Measurements from ENCODE around the gene CHAMP1. TPM values are rescaled to one million over a fixed set of nuclear protein-coding genes. Genes with fewer than 3 reads are reported as not detected.

The CHAMP1 gene
- total and polyA plus RNA-seq, 2 of the 13 experiments (the other 11 are each of a cell fraction or from before 2014, with no cell fraction given): 8.4 to 9.7 TPM

- TF ChIP-seq PREB (CRISPR knock-in tag; IDR thresholded peaks at IDR 0.05) (no peak), ZNF337 (CRISPR knock-in tag; IDR thresholded peaks at IDR 0.05; ENCODE audit: borderline replicate concordance, low read depth) (no peak), NR2F1 (CRISPR knock-in tag; IDR thresholded peaks at IDR 0.05) (peak; percentile 94 to 96), ZSCAN9 (CRISPR knock-in tag; IDR thresholded peaks at IDR 0.05; ENCODE audit: borderline replicate concordance) (no peak; the same call in 1 of the 2 replicates), THRA (CRISPR knock-in tag; IDR thresholded peaks at IDR 0.05; ENCODE audit: borderline replicate concordance) (peak; percentile 45), SPEN (CRISPR knock-in tag; IDR thresholded peaks at IDR 0.05; ENCODE audit: low read depth) (peak; percentile 73), HNRNPLL (IDR thresholded peaks at IDR 0.05; ENCODE audit: low read depth, low read length, poor library complexity, severe bottlenecking) (peak; percentile 62), DDIT3 (CRISPR knock-in tag; IDR thresholded peaks at IDR 0.05) (no peak), RFX5 (IDR thresholded peaks at IDR 0.05; ENCODE audit: low read depth, low read length) (no peak), ARID4A (CRISPR knock-in tag; IDR thresholded peaks at IDR 0.05; ENCODE audit: borderline replicate concordance) (peak; percentile 88; the same call in 1 of the 2 replicates), RFXAP (CRISPR knock-in tag; IDR thresholded peaks at IDR 0.05; ENCODE audit: borderline replicate concordance) (peak; percentile 65; the same call in 1 of the 2 replicates), DZIP1 (CRISPR knock-in tag; IDR thresholded peaks at IDR 0.05) (no peak), TCF7 (IDR thresholded peaks at IDR 0.05; ENCODE audit: low read depth) (peak; percentile 57; the same call in 1 of the 2 replicates), SKI (IDR thresholded peaks at IDR 0.05; ENCODE audit: partially characterized antibody) (peak; percentile 73), HOXA5 (CRISPR knock-in tag; IDR thresholded peaks at IDR 0.05) (peak; percentile 41; the same call in 1 of the 2 replicates), CCDC6 (CRISPR knock-in tag; IDR thresholded peaks at IDR 0.05) (0 out of 2 replicates have a peak, but pooled peaks have one; percentile 55), ZNF589 (CRISPR knock-in tag; conservative IDR thresholded peaks at IDR 0.05) (peak; percentile 82)
Measured at GRCh38 chr13:114281351-114282040, 32.8 kb upstream of the CHAMP1 start, which contains the start of gene UPF3A (continued).
